Liver (tissue), 9 donors: ENCODE measurements around the gene MUC13. TPM values are rescaled to one million over a fixed set of nuclear protein-coding genes. Genes with fewer than 3 reads are reported as not detected.

Source experiments
- DNase-seq: peaks from one replicate; pipeline ENCODE4 v3.0.0-alpha.2; 2017; ENCODE audit warnings: low spot score
- H3K27ac ChIP-seq, 2 donors: one replicate each; pipeline ENCODE4 v1.7.0; 2013; ENCODE audit warnings: inconsistent platforms in 2 of 2, low read length in 2 of 2, control low read depth in 1 of 2, low read depth in 1 of 2, mild to moderate bottlenecking in 1 of 2
- H3K27me3 ChIP-seq, 4 donors: one replicate each; pipeline versions ENCODE4 v1.6.1 to v1.7.0; 2013; ENCODE audit warnings: low read length in 3 of 4, inconsistent platforms in 1 of 4, mild to moderate bottlenecking in 1 of 4, moderate library complexity in 1 of 4; ENCODE audit not compliant: control insufficient read depth in 4 of 4, insufficient read depth in 4 of 4
- H3K36me3 ChIP-seq, 4 donors: one replicate each; pipeline versions ENCODE4 v1.6.1 to v1.7.0; 2013; ENCODE audit warnings: low read length in 3 of 4, mild to moderate bottlenecking in 3 of 4, low read depth in 1 of 4, moderate library complexity in 1 of 4; ENCODE audit not compliant: control insufficient read depth in 4 of 4, insufficient read depth in 3 of 4
- H3K4me1 ChIP-seq, 4 donors: one replicate each; pipeline versions ENCODE4 v1.6.1 to v1.7.0; 2013; ENCODE audit warnings: low read length in 3 of 4, mild to moderate bottlenecking in 3 of 4, moderate library complexity in 1 of 4; ENCODE audit not compliant: control insufficient read depth in 4 of 4, insufficient read depth in 4 of 4
- H3K4me3 ChIP-seq, 3 donors: one replicate each; pipeline versions ENCODE4 v1.6.1 to v1.7.0; 2013; ENCODE audit warnings: low read length in 3 of 3, control low read depth in 1 of 3, low read depth in 1 of 3, mild to moderate bottlenecking in 1 of 3
- H3K9ac ChIP-seq, 2 donors: one replicate each; pipeline ENCODE4 v1.7.0; 2013; ENCODE audit warnings: low read length in 2 of 2, mild to moderate bottlenecking in 2 of 2, moderate library complexity in 2 of 2, control low read depth in 1 of 2, low read depth in 1 of 2
- H3K9me3 ChIP-seq, 4 donors: one replicate each; pipeline versions ENCODE4 v1.6.1 to v1.7.0; 2013; ENCODE audit warnings: low read length in 3 of 4; ENCODE audit not compliant: control insufficient read depth in 4 of 4
- EGR1 ChIP-seq, 2 donors: IDR thresholded peaks; 2 replicates each; pipeline ENCODE4 v1.6.1; 2016 to 2018; ENCODE audit warnings: antibody characterized with exemption in 2 of 2, low read depth in 2 of 2
- FOXA1 ChIP-seq: IDR thresholded peaks from 2 replicates; pipeline ENCODE4 v1.6.1; 2016; ENCODE audit warnings: antibody characterized with exemption
- FOXA2 ChIP-seq: IDR thresholded peaks from 2 replicates; pipeline ENCODE4 v1.6.1; 2016; ENCODE audit warnings: antibody characterized with exemption
- GABPA ChIP-seq, 2 donors: IDR thresholded peaks in 1 of 2; conservative IDR thresholded peaks in 1 of 2; 2 replicates each; pipeline ENCODE4 v1.6.1; 2016; ENCODE audit warnings: antibody characterized with exemption in 2 of 2, mild to moderate bottlenecking in 1 of 2, moderate library complexity in 1 of 2
- HNF4A ChIP-seq, 2 donors: conservative IDR thresholded peaks; 2 replicates each; pipeline ENCODE4 v1.6.1; 2016; ENCODE audit warnings: antibody characterized with exemption in 2 of 2, mild to moderate bottlenecking in 2 of 2
- HNF4G ChIP-seq: IDR thresholded peaks from 2 replicates; pipeline ENCODE4 v1.6.1; 2016; ENCODE audit warnings: antibody characterized with exemption
- JUND ChIP-seq, 2 donors: IDR thresholded peaks; 2 replicates each; pipeline ENCODE4 v1.6.1; 2016; ENCODE audit warnings: antibody characterized with exemption in 2 of 2
- NR2F2 ChIP-seq: IDR thresholded peaks from 2 replicates; pipeline ENCODE4 v1.6.1; 2016; ENCODE audit warnings: antibody characterized with exemption
- RAD21 ChIP-seq, 2 donors: IDR thresholded peaks; 2 replicates each; pipeline ENCODE4 v1.6.1; 2016; ENCODE audit warnings: antibody characterized with exemption in 2 of 2, mild to moderate bottlenecking in 2 of 2
- RXRA ChIP-seq, 2 donors: IDR thresholded peaks; 2 replicates each; pipeline ENCODE4 v1.6.1; 2017 to 2018; ENCODE audit warnings: antibody characterized with exemption in 2 of 2, mild to moderate bottlenecking in 1 of 2
- YY1 ChIP-seq: IDR thresholded peaks from 2 replicates; pipeline ENCODE4 v1.6.1; 2016; ENCODE audit warnings: antibody characterized with exemption, mild to moderate bottlenecking
- WGBS: extraction: QIAGEN DNeasy Blood & Tissue Kit; methylation state at CpG from one replicate; pipeline ENCODE4 v1.1.7; 2013; 5-methylcytosine and 5-hydroxymethylcytosine counted together
- polyA plus RNA-seq, 2 donors: library from polyadenylated mRNA; stranded (reverse) in 1 of 2; unstranded in 1 of 2; fragments of 200-250 nt in 1 of 2; fragments of >200 nt in 1 of 2; fragmentation: Nextera tagmentation in 1 of 2; extraction: Ambion mirVana in 1 of 2; gene quantifications; one replicate each; pipeline versions ENCODE4 v1.2.1 to v1.2.3, GENCODE V29; 2013 to 2015
- total RNA-seq, 2 donors: library from RNA; depleted of rRNA; stranded (reverse); fragments of >200 nt; gene quantifications; one replicate each; pipeline ENCODE4 v1.2.3, GENCODE V29; 2014
- TF ChIP-seq, protein P1 (sequence below): IDR thresholded peaks from 2 replicates; pipeline ENCODE4 v1.6.1; 2016; ENCODE audit warnings: antibody characterized with exemption
- TF ChIP-seq, protein P2 (sequence below): IDR thresholded peaks from 2 replicates; pipeline ENCODE4 v1.6.1; 2016; ENCODE audit warnings: antibody characterized with exemption
- TF ChIP-seq, protein P3 (sequence below): fragments of 150-350 bp; IDR thresholded peaks from 2 replicates; pipeline ENCODE4 v1.5.1; 2017; ENCODE audit warnings: improper control_type of control experiment, low read depth, low read length; ENCODE audit not compliant: missing input control
- TF ChIP-seq, protein P4 (sequence below): IDR thresholded peaks from 2 replicates; pipeline ENCODE4 v1.6.1; 2016; ENCODE audit warnings: antibody characterized with exemption
- donor health status: healthy.
- donor health status: healthy.
- donor health status: healthy.
- donor health status: healthy.
- donor health status: healthy.

Gene MUC13
- total and polyA plus RNA-seq, 4 donors = under 0.01 to 0.45 TPM; not detected in 2

- DNase-seq = no peak
- no peak overlapping the region for H3K9ac ChIP-seq
- H3K36me3 ChIP-seq = no peaks in the 10 kb centered on the region
- TF ChIP-seq HNF4A (conservative IDR thresholded peaks at IDR 0.05) (no peak), HNF4G (no peak), NR2F2 (peak; percentile 30), GABPA (IDR thresholded peaks at IDR 0.05 in 1 of 2, conservative IDR thresholded peaks at IDR 0.05 in 1 of 2) (no peak), YY1 (no peak), EGR1 (IDR thresholded peaks at IDR 0.05; ENCODE audit: low read depth in 2 of 2) (no peak), FOXA1 (no peak), RXRA (IDR thresholded peaks at IDR 0.05) (peak in 1 of 2 donors; percentile 36)
- TF ChIP-seq, protein P1, sequence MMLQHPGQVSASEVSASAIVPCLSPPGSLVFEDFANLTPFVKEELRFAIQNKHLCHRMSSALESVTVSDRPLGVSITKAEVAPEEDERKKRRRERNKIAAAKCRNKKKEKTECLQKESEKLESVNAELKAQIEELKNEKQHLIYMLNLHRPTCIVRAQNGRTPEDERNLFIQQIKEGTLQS = no peak
- TF ChIP-seq, protein P2, sequence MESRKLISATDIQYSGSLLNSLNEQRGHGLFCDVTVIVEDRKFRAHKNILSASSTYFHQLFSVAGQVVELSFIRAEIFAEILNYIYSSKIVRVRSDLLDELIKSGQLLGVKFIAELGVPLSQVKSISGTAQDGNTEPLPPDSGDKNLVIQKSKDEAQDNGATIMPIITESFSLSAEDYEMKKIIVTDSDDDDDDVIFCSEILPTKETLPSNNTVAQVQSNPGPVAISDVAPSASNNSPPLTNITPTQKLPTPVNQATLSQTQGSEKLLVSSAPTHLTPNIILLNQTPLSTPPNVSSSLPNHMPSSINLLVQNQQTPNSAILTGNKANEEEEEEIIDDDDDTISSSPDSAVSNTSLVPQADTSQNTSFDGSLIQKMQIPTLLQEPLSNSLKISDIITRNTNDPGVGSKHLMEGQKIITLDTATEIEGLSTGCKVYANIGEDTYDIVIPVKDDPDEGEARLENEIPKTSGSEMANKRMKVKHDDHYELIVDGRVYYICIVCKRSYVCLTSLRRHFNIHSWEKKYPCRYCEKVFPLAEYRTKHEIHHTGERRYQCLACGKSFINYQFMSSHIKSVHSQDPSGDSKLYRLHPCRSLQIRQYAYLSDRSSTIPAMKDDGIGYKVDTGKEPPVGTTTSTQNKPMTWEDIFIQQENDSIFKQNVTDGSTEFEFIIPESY = no peak
- H3K27me3 ChIP-seq = no peaks in the 10 kb centered on the region
- no peak overlapping the region for H3K4me3 ChIP-seq
- no peak overlapping the region for H3K27ac ChIP-seq
- H3K9me3 ChIP-seq = no peaks in the 10 kb centered on the region
- WGBS = 80% methylated on average over 7 of the region's 7 CpGs
- peaks cover 4 to 11% (median 7%) of the 10 kb centered on the region in 4 donors for H3K4me1 ChIP-seq
Observed at GRCh38 chr3:124884474-124885101, 50.0 kb downstream of the MUC13 start.

DNA sequence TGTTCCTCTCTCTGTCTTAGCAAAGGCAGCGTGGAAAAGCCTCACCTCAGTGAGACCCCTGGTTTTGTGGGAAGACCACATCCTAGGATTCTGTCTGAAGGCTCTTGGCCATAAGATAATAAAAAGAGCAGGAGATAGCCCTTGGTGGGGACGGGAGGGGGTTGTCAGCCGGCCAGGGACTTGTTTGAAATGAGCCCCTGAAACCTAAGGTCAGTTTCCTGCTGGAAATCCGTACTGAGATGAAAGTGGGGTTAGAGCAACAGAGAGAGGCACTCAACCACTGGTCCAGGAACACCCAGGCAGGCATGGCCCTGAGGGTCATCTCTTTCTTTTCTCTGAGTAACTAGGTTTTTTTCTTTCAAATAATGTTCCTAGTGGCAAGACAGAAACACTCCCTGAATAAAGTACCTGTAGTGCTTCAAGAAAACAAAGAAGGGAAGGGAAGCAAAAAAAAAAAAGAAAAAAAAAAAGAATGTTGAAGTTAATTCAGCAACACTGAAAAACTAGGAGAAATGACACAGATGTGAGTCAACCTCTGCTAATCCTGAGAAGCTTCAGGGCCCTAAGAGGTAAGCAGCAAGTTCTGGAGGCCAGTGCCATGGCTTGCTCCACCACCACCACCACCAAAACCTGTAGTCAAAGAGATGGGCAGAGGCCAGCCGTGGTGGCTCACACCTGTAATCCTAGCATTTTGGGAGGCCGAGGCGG, 50.6 kb downstream of the MUC13 start:
- no peak overlapping the region for H3K9ac ChIP-seq
- DNase-seq = no peak
- H3K9me3 ChIP-seq = no peaks in the 10 kb centered on the region
- no peaks in the 10 kb centered on the region for H3K27me3 ChIP-seq
- no peak for TF ChIP-seq JUND (IDR thresholded peaks at IDR 0.05)
- TF ChIP-seq, protein P1 = no peak
- TF ChIP-seq, protein P3, sequence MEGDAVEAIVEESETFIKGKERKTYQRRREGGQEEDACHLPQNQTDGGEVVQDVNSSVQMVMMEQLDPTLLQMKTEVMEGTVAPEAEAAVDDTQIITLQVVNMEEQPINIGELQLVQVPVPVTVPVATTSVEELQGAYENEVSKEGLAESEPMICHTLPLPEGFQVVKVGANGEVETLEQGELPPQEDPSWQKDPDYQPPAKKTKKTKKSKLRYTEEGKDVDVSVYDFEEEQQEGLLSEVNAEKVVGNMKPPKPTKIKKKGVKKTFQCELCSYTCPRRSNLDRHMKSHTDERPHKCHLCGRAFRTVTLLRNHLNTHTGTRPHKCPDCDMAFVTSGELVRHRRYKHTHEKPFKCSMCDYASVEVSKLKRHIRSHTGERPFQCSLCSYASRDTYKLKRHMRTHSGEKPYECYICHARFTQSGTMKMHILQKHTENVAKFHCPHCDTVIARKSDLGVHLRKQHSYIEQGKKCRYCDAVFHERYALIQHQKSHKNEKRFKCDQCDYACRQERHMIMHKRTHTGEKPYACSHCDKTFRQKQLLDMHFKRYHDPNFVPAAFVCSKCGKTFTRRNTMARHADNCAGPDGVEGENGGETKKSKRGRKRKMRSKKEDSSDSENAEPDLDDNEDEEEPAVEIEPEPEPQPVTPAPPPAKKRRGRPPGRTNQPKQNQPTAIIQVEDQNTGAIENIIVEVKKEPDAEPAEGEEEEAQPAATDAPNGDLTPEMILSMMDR = no peak
- TF ChIP-seq RXRA (IDR thresholded peaks at IDR 0.05) = no peak
- no peak for TF ChIP-seq FOXA1
- TF ChIP-seq HNF4A (conservative IDR thresholded peaks at IDR 0.05) = no peak
- TF ChIP-seq GABPA (IDR thresholded peaks at IDR 0.05 in 1 of 2, conservative IDR thresholded peaks at IDR 0.05 in 1 of 2) = no peak
- no peak for TF ChIP-seq NR2F2
- no peak for TF ChIP-seq RAD21 (IDR thresholded peaks at IDR 0.05)
- TF ChIP-seq EGR1 (IDR thresholded peaks at IDR 0.05; ENCODE audit: low read depth in 2 of 2) = no peak
- no peak for TF ChIP-seq YY1
- TF ChIP-seq, protein P2 = no peak
- no peak for TF ChIP-seq HNF4G
- TF ChIP-seq FOXA2 = no peak
- TF ChIP-seq, protein P4, sequence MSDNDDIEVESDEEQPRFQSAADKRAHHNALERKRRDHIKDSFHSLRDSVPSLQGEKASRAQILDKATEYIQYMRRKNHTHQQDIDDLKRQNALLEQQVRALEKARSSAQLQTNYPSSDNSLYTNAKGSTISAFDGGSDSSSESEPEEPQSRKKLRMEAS = no peak
- WGBS = 79% methylated on average over 7 of the region's 7 CpGs
- H3K4me1 ChIP-seq = peaks cover 4 to 17% (median 13%) of the 10 kb centered on the region in 4 donors
- no peaks in the 10 kb centered on the region for H3K36me3 ChIP-seq
- no peak overlapping the region for H3K27ac ChIP-seq
- no peak overlapping the region for H3K4me3 ChIP-seq
